GM12891 (cell line): ENCODE data around the gene SNRNP25.

Experiments used
- POLR2A ChIP-seq: IDR thresholded peaks from 2 replicates; pipeline ENCODE4 v1.6.1; 2011; ENCODE audit warnings: low read depth, low read length, control low read depth
- POLR2AphosphoS5 ChIP-seq: IDR thresholded peaks from 2 replicates; pipeline ENCODE4 v1.6.1; 2011; ENCODE audit warnings: low read depth, low read length, control low read depth
- TAF1 ChIP-seq: IDR thresholded peaks from 2 replicates; pipeline ENCODE4 v1.6.1; 2011; ENCODE audit warnings: low read depth, low read length, control low read depth

GRCh38 chr16:77807-78443, 24.3 kb downstream of the SNRNP25 start, which contains the start of gene MPG:
- TF ChIP-seq POLR2A (no peak), POLR2AphosphoS5 (no peak), TAF1 (peak; percentile 16; the same call in 1 of the 2 replicates)
